HG03135 (cell line): ENCODE data around the gene CTSL.
"Not testable (repeated sequence)": the region's sequence is repeated elsewhere in the genome, so short reads cannot be mapped to it uniquely, and the experiment has no call there.

ENCODE experiments used
- ATAC-seq: cut with Tn5 transposase; IDR thresholded peaks from one replicate; pipeline ENCODE4 v1.9.1; 2021; ENCODE audit warnings: mild to moderate bottlenecking, moderate library complexity; ENCODE audit not compliant: unreplicated experiment

CTSL gene

DNA sequence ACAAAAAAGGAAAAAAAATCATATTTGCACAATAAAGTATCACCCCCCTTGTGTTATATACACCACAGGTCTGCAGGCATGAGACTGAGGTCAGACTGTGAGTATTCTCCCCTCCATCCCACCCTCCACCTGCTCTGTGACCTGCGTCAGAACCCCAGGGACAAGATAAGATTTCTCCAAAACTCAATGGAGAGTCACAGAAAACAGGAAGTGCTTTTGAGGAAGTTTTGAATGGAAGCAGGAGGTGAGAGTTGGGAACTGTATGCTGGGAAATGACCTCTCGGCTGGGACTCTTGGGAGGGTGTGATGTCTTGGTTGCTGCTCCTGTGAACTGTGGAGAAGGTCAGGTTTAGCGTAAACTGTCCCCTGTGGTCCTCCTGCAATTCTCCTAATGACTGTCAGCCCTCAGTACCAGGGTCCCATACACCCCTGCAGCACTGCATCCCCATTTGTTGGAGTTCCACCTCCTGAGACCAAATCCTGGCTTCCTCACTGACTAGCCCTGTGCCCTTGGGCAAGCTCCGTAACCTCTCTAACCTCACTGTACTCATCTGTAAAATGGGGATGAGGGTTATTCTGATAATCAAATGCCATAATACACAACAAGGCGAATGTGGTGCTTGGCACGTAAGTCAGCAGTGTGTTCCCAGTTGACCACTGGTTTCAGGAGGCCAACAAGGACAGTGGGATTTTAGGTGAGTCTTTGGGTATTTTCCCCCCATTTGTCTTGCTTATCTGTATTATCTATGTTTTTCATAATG lies 6.9 kb upstream of the CTSL start:
- no peak for ATAC-seq

DNA sequence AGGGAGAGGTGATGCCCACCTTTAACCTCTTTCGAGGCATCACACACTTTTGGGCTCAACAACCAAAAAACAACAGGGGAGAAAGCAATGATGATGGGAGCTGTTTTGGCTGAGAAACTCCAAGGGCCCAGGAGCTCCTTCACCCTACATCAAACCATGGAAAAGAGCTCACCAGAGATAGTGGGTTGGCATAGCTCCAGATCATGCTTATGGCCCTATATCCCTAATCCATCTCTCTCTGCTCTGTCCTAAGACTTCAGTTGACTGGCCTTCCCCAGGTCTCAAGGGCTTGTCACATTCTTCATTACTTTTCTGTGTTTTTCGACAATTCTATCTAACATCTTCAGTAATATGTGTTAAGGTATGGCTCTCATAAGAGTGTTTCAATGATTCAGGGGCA lies 5.7 kb upstream of the CTSL start:
- no peak for ATAC-seq

DNA sequence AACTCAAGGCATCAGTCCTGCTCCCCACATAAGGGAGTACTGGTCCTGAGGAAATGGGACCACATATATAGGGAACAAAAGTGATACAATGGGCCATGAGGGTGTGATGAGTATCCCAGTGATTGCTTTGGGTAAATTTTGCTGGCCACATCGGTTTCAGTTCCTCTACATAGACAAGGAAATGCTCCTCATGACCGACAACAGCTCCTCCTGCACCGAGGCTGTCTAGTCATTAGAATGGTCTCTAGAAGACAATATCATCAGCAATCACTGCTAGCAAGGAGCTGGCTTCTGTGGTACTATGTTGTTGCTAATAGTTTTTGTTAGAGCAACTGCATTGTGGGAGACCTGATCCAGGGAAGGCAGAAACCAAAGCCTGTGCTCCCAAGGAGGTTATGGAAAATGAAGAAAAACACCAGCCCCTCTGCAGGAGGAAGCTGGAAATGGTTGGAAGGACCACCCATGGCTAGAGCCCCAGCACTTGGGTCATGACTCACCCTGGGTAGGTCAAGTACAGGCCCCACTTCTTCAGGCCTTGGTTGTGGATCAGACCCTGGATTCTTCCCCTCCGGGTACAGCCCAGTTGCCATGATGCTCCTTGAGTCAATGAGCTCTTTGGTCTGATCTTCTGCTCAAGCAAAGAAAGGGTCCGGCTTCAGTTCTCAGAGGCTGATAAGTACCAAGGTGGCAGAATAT lies 3.4 kb upstream of the CTSL start:
- no peak for ATAC-seq

DNA sequence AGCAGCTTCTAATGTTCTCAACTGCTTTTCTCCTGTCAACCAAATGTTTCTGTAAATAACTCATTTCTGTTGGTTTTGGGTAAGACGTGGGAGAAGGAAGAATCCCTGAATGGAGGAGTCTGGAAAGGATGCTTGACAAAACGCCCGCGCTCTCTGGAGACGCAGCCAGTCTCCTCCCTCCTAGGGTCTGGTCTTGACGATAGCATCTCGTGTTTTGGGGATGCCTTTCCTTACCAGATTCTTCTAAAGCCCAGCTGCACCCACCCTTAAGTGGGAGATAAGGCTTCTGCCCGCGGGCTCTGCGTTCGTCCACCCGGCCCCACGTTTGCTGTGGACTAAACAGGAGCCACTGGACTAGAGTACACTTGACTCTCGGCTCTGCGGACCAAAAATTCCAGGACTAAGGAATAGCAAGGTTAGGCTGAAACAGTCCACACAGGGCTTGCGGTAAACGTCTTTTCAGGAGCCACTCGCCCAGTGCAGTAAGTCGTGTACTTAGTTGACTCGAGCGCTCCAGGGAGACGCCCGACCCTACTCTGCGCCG lies 491 bp upstream of the CTSL start:
- no peak for ATAC-seq

DNA sequence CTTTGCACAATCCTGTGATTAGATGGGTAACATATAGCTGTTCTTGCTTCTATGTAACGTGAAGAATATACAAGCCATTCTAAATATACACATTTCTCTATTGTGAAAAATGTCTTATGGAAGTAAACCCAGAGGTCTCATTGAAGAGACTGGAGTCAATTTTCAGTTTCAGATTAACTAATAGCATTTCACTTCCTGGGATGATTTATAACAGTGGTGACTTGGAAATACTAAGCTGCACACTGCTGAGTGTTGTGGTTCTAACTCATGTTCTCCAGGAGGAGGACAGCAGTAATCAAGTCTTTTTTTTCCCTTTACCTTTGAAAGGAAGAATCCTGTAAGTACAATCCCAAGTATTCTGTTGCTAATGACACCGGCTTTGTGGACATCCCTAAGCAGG lies 3.3 kb downstream of the CTSL start:
- ATAC-seq, result no peak

DNA sequence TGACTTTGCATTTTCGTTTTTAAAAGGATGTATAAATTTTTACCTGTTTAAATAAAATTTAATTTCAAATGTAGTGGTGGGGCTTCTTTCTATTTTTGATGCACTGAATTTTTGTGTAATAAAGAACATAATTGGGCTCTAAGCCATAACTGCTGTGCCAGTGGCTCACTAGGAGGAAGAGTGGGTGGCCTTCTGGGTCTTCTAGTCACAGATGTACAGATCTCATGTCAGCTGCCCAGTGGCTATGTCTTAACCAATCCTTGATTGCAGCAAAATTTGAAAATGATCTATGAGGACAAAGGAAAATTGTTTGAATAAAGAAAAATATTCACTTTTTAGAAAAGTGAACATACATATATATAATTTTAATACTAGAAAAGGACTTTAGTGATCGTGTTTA lies 5.4 kb downstream of the CTSL start:
- ATAC-seq, result no peak

DNA sequence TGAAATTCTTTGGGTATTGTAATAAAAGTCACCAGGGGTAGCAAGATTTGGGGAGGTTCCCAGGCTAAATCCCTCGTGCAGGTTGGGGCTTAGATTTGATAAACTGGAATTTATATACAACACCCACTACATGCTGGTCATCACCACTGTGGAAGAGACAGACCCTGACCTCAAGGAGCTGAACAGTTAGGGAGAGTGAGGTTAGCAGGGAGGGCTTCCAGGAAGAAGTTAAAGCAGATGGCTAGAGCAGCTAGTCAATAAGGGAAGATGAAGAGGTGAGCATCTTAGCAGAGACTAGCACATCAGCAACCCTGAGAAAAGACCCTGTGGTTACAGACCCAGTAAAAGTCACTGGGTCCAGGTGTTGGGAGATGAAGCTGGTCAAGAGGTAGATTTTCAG lies 6.4 kb downstream of the CTSL start:
- no peak for ATAC-seq

DNA sequence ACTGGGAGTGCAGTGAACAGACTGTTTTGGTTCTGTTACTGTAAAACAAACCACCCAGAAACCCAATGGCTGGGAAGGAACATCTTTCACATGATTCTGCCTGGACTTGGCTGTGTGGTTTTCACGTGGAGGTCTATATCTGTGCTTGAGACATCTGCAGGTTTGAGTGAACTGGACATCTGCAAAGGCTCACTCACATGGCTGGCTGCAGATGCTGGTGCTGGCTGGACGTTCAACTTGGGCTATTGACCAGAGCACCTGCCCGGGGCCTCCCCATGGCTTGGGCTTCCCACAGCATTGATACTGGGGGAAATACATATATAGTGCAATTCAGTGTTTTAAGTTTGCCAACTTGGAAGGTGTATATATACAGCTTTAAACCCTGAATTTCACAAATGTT lies 6.8 kb downstream of the CTSL start:
- no peak for ATAC-seq

DNA sequence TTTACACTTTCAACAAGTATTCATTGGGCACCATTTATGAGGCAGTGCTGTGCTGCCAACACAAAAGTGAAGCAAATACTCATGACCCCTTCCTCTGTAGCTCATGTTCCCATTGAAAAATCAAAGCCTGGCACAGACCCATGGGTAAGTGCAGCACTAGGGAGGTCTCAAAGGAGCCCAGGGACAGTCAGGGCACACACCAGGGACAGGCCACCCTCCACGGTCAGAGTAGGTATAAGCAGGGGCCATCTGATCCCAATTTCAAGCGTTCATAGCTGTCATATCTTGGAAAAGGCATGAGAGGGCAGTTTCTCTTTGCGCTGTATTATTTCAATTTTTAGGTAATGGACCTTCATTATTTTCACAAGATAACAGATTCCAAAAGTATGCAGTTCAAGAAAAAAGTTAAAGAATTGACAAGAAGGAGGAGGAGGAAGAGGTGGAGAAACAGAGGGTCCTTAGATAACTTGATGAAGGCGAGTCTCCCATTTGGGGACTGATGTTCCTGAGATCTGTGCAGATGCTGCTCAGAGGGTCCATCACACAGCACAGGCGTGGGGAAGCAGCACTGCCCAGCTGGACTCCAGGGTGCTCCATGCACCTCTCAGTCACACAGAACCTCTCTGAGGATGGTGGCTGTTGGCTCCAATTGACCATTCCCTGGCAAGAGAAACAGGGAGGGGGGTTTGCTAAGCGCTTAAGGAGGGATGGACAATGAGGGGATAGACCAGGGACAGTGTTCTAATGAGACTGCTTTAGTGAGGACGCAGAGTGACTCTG lies 7.5 kb downstream of the CTSL start:
- ATAC-seq, result no peak

DNA sequence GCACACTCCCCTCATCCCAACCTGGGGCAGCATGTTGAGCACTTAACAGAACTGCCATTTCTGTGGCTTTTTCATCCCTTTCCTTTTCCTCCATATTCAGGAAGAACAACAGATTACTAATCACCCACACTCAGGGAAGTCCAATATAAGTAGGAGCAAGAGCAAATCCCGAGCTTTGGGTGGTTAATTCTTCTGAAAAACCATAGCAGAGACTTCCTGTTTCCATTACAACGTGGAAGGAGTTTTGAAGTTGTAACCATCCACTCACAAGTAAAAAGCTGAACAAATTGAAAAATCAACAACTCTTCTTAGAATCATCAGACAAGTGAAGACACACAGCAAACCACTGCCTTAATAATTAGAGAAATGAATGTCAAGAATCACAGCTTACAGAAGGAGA lies 8.2 kb downstream of the CTSL start:
- no peak for ATAC-seq

DNA sequence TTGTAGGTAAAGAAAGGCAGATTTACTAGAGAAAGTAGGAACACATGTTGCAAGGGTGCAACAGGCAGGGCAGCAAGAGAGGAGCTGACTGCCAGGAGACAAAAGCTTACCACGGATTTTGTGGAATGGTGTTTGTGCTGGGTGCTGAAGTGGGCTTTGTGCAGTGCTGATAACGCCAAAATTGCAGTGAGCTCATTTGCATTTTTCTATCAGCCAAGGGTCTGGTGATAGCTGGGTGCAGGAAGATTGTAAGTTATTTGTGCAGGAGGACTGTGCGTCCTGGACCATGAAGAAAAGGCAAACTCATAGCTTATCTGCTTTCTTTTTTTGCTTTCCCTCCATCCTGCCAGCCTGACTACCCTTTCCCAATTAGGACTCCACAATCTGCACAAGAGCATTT lies 13.6 kb downstream of the CTSL start:
- ATAC-seq, result no peak

DNA sequence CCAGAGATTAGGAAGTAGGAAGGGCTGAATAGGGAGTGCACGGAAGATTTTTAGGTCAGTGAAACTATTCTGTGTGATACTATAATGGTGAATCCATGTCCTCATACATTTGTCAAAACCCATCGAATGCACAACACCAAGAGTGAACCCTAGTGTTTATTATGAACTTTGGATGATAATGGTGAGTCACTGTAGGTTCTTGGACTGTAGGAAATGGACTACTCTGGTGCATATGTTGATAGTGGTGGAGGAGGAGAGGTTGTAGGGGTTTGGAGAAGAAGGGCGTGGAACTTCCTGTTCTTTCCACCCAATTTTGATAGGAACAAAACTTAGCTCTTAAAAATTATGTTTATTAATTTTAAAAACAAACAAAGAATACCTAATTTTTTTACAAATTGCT lies 14.3 kb downstream of the CTSL start:
- no peak for ATAC-seq

DNA sequence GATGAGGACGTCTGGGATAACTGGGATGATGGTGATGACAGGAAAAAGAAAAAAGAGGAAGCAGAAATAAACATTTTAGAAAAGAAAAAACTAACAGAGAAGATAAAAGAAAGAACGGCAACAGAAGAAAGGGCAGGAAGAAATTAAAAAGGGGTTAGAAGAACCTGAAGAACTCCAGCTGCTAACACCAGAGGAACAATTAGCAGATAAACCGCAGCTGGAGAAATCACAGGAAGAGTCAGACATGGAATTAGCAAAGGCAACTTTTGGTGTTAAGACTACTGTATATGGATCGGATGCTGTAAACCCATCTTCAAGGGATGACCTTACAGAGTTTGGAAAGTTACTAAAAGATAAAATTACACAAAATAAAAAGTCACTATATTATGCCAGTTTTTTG lies 15.4 kb downstream of the CTSL start:
- ATAC-seq, result no peak

DNA sequence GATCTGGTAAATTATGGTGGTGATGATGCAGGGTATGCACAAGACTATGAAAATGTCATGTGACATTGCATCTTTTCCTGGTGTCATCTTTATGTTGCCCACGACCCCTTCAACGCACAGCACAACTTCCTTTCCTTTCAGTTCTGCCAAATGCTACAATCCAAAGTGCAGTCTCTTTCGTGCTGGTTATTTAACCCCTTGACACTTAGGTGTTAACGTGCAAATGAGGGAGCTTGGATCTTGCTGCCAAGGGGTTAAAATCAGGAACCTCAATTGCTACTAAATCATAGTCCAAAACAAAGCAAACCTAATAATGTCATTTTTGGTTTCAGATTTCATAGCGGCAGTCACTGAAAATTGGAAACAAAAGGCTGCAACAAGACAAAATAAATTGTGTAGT lies 16.0 kb downstream of the CTSL start:
- no peak for ATAC-seq

DNA sequence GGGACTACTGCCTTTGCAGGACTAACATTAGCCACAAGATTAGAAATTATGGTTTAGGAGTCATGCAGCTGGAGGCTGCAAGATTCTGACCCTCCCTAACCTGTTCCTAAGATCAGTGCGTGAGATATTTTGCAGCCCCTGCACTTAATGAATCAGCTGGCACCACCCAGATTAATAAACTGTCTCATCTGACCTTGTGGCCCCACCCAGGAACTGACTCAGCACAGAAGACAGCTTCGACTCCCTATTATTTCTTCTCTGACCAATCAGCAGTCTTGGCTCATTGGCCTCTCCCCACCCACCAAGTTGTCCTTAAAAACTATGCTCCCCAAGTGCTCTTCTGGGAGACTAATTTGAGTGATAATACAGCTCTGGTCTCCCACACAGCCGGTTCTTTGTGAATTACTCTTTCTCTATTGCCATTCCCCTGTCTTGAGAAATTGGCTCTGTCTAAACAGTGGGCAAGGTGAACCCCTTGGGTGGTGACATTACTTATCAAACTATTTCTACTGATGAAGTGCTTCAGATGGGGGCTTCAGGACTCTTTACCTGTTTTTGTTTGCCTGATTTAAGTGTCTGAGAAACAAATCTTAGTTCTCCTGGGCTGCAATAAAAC lies 17.0 kb downstream of the CTSL start:
- ATAC-seq, result no peak

DNA sequence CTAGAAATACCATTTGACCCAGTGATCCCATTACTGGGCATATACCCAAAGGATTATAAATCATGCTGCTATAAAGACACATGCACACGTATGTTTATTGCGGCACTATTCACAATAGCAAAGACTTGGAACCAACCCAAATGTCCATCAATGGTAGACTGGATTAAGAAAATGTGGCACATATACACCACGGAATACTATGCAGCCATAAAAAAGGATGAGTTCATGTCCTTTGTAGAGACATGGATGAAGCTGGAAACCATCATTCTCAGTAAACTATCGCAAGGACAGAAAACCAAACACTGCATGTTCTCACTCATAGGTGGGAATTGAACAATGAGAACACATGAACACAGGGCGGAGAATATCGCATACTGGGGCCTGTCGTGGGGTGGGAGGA lies 18.3 kb downstream of the CTSL start:
- not testable (repeated sequence) for ATAC-seq

DNA sequence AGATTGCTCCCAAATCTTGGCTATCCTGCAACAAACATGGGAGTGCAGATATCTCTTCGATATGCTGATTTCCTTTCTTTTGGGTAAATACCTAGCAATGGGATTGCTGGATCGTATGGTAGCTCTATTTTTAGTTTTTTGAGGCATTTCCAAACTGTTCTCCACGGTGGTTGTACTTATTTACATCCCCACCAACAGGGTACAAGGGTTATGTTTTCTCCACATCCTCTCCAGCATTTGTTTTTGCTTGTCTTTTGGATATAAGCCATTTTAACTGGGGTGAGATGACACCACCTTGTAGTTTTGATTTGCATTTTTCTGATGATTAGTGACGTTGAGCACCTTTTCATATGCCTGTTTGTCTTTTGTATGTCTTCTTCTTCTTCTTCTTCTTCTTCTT lies 20.3 kb downstream of the CTSL start:
- ATAC-seq, result no peak

DNA sequence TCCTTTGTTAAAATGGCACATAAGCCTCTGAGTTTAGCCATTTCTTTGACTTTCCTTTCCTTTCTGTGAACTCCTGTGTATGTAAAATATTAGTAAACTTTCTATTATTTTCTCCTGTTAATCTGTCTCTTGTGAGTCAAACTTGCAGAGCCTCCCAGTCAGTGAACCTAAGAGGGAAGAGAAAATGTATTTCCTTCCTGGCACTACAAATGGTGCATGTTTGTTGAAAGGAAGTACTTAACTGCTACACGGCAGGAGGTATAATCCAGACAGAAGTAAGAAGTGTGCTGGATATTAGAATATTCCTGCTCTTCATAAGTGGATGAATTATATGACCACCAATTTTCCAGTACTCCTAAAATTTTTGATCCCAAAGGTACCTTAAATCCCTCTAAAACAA lies 23.0 kb downstream of the CTSL start:
- ATAC-seq, result no peak

DNA sequence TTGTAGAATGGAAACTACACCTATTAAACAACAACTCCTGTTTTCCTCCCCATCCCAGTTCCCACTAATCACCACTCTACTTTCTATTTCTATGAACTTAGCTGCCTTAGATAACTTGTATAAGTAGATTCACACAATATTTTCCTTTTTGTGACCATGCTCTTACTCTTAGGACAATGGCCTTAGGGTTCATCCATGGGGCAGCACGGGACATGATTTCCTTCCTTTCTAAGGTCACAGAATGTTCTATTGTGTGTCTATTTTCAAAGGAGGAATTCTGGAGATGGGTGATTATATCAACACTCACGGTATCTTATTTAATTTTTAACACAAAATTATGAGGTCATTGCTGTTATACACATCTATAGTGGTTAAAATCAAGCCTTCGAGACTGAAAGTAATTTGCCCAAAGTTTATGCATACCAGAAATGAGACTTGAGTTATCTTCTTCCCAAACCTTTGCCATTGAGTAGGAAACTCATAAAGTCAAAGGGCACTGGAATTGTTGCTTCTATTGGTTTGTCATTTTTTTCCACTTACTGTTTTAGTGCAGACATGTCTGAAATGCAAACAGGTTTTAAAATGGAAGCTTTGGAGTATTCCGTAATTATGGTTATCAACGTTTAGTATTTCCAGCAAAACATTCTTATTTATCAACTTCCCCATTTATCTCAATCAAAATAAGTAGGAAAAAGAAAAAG lies 23.6 kb downstream of the CTSL start:
- ATAC-seq, result no peak

DNA sequence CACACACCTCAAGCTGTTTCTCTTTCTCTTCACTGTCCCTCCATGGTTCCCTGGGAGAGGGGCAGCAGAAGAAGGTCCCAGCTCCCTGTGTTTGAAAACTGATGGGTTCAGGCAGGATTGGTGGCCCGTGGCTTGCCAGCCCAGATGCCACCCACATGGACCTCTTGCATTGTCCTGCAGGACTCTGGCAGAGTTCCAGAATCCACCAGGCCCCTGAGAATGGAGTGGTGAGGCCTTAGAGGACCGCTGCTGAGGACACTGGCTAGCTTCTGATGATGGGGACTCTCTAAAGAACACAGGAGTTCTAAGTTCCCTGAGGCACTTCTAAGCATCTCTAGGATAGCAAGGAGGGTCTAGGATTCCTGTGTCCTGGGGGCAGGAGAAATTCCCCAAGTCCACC lies 24.8 kb downstream of the CTSL start:
- ATAC-seq, result no peak

DNA sequence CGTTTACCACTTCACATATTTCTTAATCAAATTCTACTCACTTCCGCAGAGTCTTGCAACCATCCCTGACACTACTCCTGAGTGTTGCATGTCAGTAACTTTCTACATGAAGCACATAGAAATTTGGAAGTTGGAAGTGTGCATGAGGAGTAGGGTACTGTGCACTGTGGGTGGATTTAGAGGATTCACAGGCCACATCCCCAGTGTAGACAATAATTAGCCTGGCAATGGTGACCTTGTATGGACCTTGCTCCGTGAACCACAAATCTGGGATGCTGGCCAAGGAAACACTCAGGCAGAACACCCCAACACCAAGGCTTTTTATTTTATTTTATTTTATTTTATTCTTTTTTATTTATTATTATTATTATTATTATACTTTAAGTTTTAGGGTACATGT lies 25.5 kb downstream of the CTSL start:
- no peak for ATAC-seq
